Cardiac muscle cell (in vitro differentiated cells and primary cell): Measurements from ENCODE around the gene MAGEB1. TPM values are rescaled to one million over a fixed set of nuclear protein-coding genes. Genes with fewer than 3 reads are reported as not detected.
A peak's percentile ranks its signal among the peaks of the same experiment; 100 is the strongest.

ENCODE experiments used
- DNase-seq, 2 donors: peaks; one replicate each; pipeline versions ENCODE4 v3.0.0 to v3.0.0-alpha.2; 2010 to 2017; ENCODE audit warnings: low read depth in 1 of 2, low spot score in 1 of 2
- H3K27ac ChIP-seq: fragments of 200-600 bp; sonication (generic); 2 replicates; pipeline ENCODE4 v1.5.1; 2016
- H3K27me3 ChIP-seq: fragments of 200-600 bp; sonication (generic); 2 replicates; pipeline ENCODE4 v1.6.0; 2016; ENCODE audit warnings: control low read depth
- H3K36me3 ChIP-seq: fragments of 200-600 bp; sonication (generic); 2 replicates; pipeline ENCODE4 v1.5.1; 2016; ENCODE audit warnings: control low read depth
- H3K4me1 ChIP-seq: fragments of 200-600 bp; sonication (generic); 2 replicates; pipeline ENCODE4 v1.8.1; 2017; ENCODE audit warnings: low read depth, mild to moderate bottlenecking, mixed run types
- H3K4me3 ChIP-seq: fragments of 200-600 bp; sonication (generic); 2 replicates; pipeline ENCODE4 v1.5.1; 2016; ENCODE audit warnings: mild to moderate bottlenecking
- H3K9me3 ChIP-seq: fragments of 200-600 bp; sonication (generic); 2 replicates; pipeline ENCODE4 v1.5.1; 2017; ENCODE audit warnings: low read depth, mild to moderate bottlenecking, control low read depth
- polyA plus RNA-seq: library from polyadenylated mRNA; unstranded; fragments of >200 nt; fragmentation: Nextera tagmentation; extraction: Ambion mirVana; gene quantifications from 2 replicates; pipeline ENCODE4 v1.2.1, GENCODE V29; 2016
- total RNA-seq: library from RNA; depleted of rRNA; stranded (reverse); fragments of >200 nt; gene quantifications from 2 replicates; pipeline ENCODE4 v1.2.3, GENCODE V29; 2016
- TF ChIP-seq, protein P1 (sequence below): IDR thresholded peaks from 2 replicates; pipeline ENCODE4 v1.5.1; 2012; ENCODE audit warnings: low read depth, mild to moderate bottlenecking, low read length

Gene MAGEB1
- total and polyA plus RNA-seq, 2 experiments from 2014 or later = not detected

DNA sequence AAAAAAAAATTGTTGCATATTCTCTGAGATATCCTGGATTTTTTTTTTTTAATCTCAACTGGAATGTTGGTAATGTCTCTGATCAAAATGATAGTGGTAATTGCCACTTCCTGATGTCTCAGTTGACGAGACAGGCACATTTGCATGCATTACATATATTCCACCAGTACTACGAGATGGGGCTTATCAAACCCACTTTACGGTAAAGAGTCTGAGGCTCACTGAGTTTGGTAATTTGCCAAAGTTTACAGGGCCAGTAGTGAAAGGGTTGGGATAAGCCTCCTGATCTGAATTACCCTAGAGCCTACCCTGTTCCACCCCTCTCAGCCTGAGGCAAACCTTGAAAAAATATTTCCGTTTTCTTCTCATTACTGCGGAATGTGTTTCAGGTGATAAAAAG is 26.3 kb upstream of the MAGEB1 start:
- DNase-seq = no peak
- TF ChIP-seq, protein P1, sequence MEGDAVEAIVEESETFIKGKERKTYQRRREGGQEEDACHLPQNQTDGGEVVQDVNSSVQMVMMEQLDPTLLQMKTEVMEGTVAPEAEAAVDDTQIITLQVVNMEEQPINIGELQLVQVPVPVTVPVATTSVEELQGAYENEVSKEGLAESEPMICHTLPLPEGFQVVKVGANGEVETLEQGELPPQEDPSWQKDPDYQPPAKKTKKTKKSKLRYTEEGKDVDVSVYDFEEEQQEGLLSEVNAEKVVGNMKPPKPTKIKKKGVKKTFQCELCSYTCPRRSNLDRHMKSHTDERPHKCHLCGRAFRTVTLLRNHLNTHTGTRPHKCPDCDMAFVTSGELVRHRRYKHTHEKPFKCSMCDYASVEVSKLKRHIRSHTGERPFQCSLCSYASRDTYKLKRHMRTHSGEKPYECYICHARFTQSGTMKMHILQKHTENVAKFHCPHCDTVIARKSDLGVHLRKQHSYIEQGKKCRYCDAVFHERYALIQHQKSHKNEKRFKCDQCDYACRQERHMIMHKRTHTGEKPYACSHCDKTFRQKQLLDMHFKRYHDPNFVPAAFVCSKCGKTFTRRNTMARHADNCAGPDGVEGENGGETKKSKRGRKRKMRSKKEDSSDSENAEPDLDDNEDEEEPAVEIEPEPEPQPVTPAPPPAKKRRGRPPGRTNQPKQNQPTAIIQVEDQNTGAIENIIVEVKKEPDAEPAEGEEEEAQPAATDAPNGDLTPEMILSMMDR = no peak
- Histone ChIP-seq H3K27ac (no peak overlapping the region), H3K4me1 (peaks cover 12% of the 10 kb centered on the region), H3K9me3 (no peaks in the 10 kb centered on the region), H3K27me3 (no peaks in the 10 kb centered on the region), H3K36me3 (no peaks in the 10 kb centered on the region), H3K4me3 (no peak overlapping the region)

DNA sequence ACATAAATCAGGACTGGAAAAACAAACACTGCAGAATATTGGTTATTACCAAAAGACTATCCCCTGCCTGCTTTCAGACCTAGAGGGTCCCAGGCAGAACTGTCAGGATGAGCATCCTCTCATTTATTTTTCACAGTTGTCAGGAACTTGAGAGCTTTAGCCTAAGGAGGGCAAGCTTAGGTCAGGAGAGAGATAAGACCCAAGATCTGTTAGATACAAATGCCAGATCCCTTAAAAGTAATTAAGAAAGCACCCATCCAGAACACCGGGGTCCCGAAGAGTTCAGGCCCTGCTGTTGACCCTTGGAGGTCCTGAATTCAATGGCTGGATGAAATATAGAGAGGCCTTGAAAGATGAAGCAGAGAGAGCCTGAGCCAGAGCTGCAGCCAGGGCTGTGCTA is 22.4 kb upstream of the MAGEB1 start:
- Histone ChIP-seq H3K27ac (peak overlapping the region; percentile 63), H3K4me1 (peaks cover 12% of the 10 kb centered on the region), H3K27me3 (no peaks in the 10 kb centered on the region), H3K36me3 (no peaks in the 10 kb centered on the region), H3K9me3 (no peaks in the 10 kb centered on the region), H3K4me3 (no peak overlapping the region)
- TF ChIP-seq, protein P1 = no peak
- peak in 1 of 2 donors; percentile 21 for DNase-seq

DNA sequence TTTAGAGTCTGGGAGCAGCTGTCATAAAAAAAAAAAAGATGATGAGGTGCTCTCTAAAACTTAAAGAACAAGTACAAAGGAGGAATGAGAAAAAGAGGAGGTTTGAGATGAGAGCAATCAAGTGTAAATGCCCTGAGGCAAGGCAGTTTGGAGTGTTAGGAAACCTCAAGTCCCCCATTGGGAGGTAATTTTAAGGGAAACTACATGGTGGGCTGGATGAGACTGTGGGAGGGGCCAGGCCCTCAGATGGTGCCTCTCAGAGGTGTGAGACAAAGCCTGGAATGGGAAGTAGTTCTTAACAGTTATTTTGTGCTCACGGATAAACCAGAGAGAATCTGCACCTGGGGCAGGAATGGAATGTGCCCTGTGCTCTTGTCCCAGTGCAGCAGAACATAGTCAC is 18.4 kb upstream of the MAGEB1 start:
- Histone ChIP-seq H3K4me1 (peaks cover 12% of the 10 kb centered on the region), H3K27me3 (no peaks in the 10 kb centered on the region), H3K27ac (no peak overlapping the region), H3K4me3 (no peak overlapping the region), H3K36me3 (no peaks in the 10 kb centered on the region), H3K9me3 (no peaks in the 10 kb centered on the region)
- DNase-seq = no peak
- TF ChIP-seq, protein P1 = no peak

DNA sequence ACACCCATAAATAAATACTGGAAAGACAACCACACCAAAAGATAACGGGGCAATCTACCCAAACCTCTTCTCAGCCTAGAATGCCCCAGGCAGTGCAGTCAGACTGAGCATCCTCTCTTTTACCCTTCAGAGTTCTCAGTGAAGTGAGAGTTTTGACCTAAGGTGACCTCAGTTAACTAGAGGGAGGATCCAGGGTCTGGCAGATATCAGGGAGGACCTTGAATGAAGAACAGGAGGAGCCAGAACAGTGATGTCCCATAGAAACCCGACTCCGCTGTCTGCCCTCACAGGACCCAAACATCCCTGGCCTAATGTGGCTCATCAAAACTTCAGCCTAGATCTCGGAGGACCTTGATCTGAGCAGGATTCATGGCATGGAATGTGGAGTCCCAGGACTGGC is 16.6 kb upstream of the MAGEB1 start, which contains the start of gene MAGEB3:
TSS of gene MAGEB3 (plus strand) at position 263 of the 400 bp plus-strand sequence. CDS start 5,268 bp downstream, outside the sequence.
- no peaks in the 10 kb centered on the region for H3K4me1 ChIP-seq
- no peaks in the 10 kb centered on the region for H3K36me3 ChIP-seq
- H3K27ac ChIP-seq = no peak within 1 kb of the TSS
- TF ChIP-seq, protein P1 = no peak
- H3K27me3 ChIP-seq = no peaks in the 10 kb centered on the region
- no peak within 1 kb of the TSS for H3K4me3 ChIP-seq
- peak in 1 of 2 donors; percentile 5 for DNase-seq
- no peaks in the 10 kb centered on the region for H3K9me3 ChIP-seq

DNA sequence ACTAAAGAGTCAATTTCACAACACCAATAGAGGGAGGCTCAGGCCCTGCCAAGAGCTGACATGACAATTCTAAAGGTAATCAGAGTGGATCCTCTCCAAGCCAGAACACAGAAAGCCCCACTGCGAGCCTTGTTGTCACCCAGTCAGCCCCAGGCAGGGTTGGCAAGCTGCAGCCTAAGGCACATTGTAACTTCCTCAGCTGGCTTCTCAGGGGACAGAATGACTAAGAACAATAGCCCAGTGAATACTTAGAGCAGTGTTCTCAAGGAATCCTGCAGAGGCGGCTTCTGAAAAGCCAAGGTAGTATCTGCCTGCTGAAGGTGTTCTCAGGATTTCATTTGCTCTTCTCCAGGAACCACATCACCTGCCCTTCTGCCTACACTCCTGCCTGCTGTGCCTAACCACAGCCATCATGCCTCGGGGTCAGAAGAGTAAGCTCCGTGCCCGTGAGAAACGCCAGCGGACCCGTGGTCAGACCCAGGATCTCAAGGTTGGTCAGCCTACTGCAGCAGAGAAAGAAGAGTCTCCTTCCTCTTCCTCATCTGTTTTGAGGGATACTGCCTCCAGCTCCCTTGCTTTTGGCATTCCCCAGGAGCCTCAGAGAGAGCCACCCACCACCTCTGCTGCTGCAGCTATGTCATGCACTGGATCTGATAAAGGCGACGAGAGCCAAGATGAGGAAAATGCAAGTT is 5.1 kb upstream of the MAGEB1 start, which contains the start of gene MAGEB4:
TSS of gene MAGEB4 (plus strand) at position 277 of the 692 bp plus-strand sequence. CDS start at position 413, 136 bp downstream.
- TF ChIP-seq, protein P1 = no peak
- no peak for DNase-seq
- Histone ChIP-seq H3K36me3 (no peaks in the 10 kb centered on the region), H3K27me3 (no peaks in the 10 kb centered on the region), H3K27ac (no peak within 1 kb of the TSS), H3K9me3 (no peaks in the 10 kb centered on the region), H3K4me1 (no peaks in the 10 kb centered on the region), H3K4me3 (no peak within 1 kb of the TSS)
